ENCODE measurements around the gene RNF138. TPM values are rescaled to one million over a fixed set of nuclear protein-coding genes. Genes with fewer than 3 reads are reported as not detected.

Gene RNF138
- total and polyA plus RNA-seq, 3 donors from 2014 or later, result 121 to 295 (median 190) TPM

- Histone ChIP-seq H3K27ac (no peak overlapping the region), H3K9me3 (no peaks in the 10 kb centered on the region), H3K27me3 (no peaks in the 10 kb centered on the region), H3K4me3 (no peak overlapping the region), H3K36me3 (ENCODE audit: low read depth, missing control alignments) (no peaks in the 10 kb centered on the region), H3K4me1 (no peaks in the 10 kb centered on the region)
- WGBS, 2 donors, result 59 to 72% methylated on average over 4 of the region's 4 CpGs
- no peak for DNase-seq
- TF ChIP-seq CTCF (IDR thresholded peaks at IDR 0.05), result peak; percentile 31 to 45 (median 33)
- no peak for TF ChIP-seq POLR2A (IDR thresholded peaks at IDR 0.05)
- intact Hi-C loops (cut with DNase I; ENCODE audit: low total_unique reads), result no loop called here
Measured at GRCh38 chr18:32072321-32072720, 19.4 kb upstream of the RNF138 start.

GRCh38 chr18:32074206-32074605, 17.5 kb upstream of the RNF138 start:
- Histone ChIP-seq H3K9me3 (no peaks in the 10 kb centered on the region), H3K4me1 (no peaks in the 10 kb centered on the region), H3K4me3 (no peak overlapping the region), H3K27me3 (no peaks in the 10 kb centered on the region), H3K36me3 (ENCODE audit: low read depth, missing control alignments) (no peaks in the 10 kb centered on the region), H3K27ac (no peak overlapping the region)
- no peak for DNase-seq
- no peak for TF ChIP-seq POLR2A (IDR thresholded peaks at IDR 0.05)
- TF ChIP-seq CTCF (IDR thresholded peaks at IDR 0.05), result no peak
- WGBS, 2 donors, result 95 to 98% methylated on average over 1 of the region's 1 CpG
- intact Hi-C loops (cut with DNase I; ENCODE audit: low total_unique reads), result no loop called here

- Histone ChIP-seq H3K4me3 (no peak overlapping the region), H3K27me3 (no peaks in the 10 kb centered on the region), H3K4me1 (no peaks in the 10 kb centered on the region), H3K27ac (no peak overlapping the region), H3K9me3 (no peaks in the 10 kb centered on the region), H3K36me3 (ENCODE audit: low read depth, missing control alignments) (no peaks in the 10 kb centered on the region)
- TF ChIP-seq CTCF (IDR thresholded peaks at IDR 0.05), result no peak
- no peak for TF ChIP-seq POLR2A (IDR thresholded peaks at IDR 0.05)
- intact Hi-C loops (cut with DNase I; ENCODE audit: low total_unique reads), result no loop called here
- 81 to 95% methylated on average over 2 of the region's 2 CpGs for WGBS, 2 donors
- DNase-seq, result no peak
Measured at GRCh38 chr18:32078845-32079244, 12.8 kb upstream of the RNF138 start.

GRCh38 chr18:32081881-32082280, 9.8 kb upstream of the RNF138 start:
- intact Hi-C loops (cut with DNase I; ENCODE audit: low total_unique reads), result no loop called here

More at GRCh38 chr18:32081881-32082280, 9.8 kb upstream of the RNF138 start:
- WGBS, 2 donors, result 48 to 53% methylated on average over 1 of the region's 1 CpG
- H3K4me3 ChIP-seq, result no peak overlapping the region
- no peaks in the 10 kb centered on the region for H3K36me3 ChIP-seq (ENCODE audit: low read depth, missing control alignments)
- TF ChIP-seq POLR2A (IDR thresholded peaks at IDR 0.05) (no peak), CTCF (IDR thresholded peaks at IDR 0.05) (no peak)
- H3K27me3 ChIP-seq, result no peaks in the 10 kb centered on the region
- no peaks in the 10 kb centered on the region for H3K9me3 ChIP-seq
- no peak for DNase-seq
- H3K27ac ChIP-seq, result no peak overlapping the region
- H3K4me1 ChIP-seq, result no peaks in the 10 kb centered on the region
